DND-41 (cell line): ENCODE measurements around the gene NOS1.

Experiments
- CTCF ChIP-seq: IDR thresholded peaks from 2 replicates; pipeline ENCODE4 v1.5.1; 2012; ENCODE audit warnings: borderline replicate concordance, low read length, moderate library complexity, mild to moderate bottlenecking; ENCODE audit not compliant: poor library complexity, severe bottlenecking; ENCODE audit errors: extremely low read depth
- EZH2 ChIP-seq: IDR thresholded peaks from 3 replicates; pipeline ENCODE4 v1.6.1; 2012; ENCODE audit warnings: borderline replicate concordance, low read depth, mild to moderate bottlenecking, moderate library complexity, low read length, inconsistent platforms; ENCODE audit not compliant: severe bottlenecking

GRCh38 chr12:117241697-117242096 is 119.7 kb downstream of the NOS1 start:
- TF ChIP-seq EZH2 (no peak), CTCF (no peak)
